MM.1S (cell line): ENCODE data around the gene NFATC2.

Experiments
- EZH2 ChIP-seq: fragments of 300-600 bp; sonication (generic); optimal IDR thresholded peaks from 2 replicates; pipeline ENCODE3; 2017; ENCODE audit warnings: low read depth, mild to moderate bottlenecking, antibody characterized with exemption, low read length, mixed read lengths
- EZH2phosphoT487 ChIP-seq: fragments of 300-600 bp; sonication (generic); IDR thresholded peaks from 2 replicates; pipeline ENCODE4 v1.6.1; 2018; ENCODE audit warnings: antibody characterized with exemption, low read length
- TF ChIP-seq, protein P1 (sequence below): fragments of 300-600 bp; sonication (generic); IDR thresholded peaks from 2 replicates; pipeline ENCODE4 v1.5.1; 2016; ENCODE audit warnings: antibody characterized with exemption, low read length, mixed read lengths

DNA sequence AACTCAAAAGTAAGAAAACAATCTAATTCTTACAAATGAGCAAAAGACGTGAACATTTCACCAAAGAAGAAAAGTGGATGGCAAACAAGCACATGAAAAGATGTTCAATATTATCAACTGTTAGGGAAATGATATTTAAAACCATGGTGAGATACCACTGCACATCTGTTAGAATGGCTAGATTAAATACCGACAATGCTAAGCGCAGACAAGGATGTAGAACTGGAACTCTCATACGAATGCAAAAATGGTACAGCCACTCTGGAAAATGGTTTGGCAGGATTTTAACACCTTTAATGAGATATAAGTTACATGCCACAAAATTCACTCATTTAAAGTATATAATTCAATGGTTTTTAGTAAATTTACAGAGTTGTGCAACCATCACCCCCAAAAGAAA lies 44.6 kb upstream of the NFATC2 start:
- TF ChIP-seq EZH2 = no peak
- TF ChIP-seq, protein P1, sequence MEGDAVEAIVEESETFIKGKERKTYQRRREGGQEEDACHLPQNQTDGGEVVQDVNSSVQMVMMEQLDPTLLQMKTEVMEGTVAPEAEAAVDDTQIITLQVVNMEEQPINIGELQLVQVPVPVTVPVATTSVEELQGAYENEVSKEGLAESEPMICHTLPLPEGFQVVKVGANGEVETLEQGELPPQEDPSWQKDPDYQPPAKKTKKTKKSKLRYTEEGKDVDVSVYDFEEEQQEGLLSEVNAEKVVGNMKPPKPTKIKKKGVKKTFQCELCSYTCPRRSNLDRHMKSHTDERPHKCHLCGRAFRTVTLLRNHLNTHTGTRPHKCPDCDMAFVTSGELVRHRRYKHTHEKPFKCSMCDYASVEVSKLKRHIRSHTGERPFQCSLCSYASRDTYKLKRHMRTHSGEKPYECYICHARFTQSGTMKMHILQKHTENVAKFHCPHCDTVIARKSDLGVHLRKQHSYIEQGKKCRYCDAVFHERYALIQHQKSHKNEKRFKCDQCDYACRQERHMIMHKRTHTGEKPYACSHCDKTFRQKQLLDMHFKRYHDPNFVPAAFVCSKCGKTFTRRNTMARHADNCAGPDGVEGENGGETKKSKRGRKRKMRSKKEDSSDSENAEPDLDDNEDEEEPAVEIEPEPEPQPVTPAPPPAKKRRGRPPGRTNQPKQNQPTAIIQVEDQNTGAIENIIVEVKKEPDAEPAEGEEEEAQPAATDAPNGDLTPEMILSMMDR = no peak
- TF ChIP-seq EZH2phosphoT487 = no peak
